Activated naive CD8-positive, alpha-beta T cell treated with anti-CD3 and anti-CD28 coated beads for 36 hours (primary cell): ENCODE results near the gene BLTP3B. TPM values are rescaled to one million over a fixed set of nuclear protein-coding genes. Genes with fewer than 3 reads are reported as not detected.

Experiments
- DNase-seq: peaks from one replicate; pipeline ENCODE4 v3.0.0; 2021
- H3K27ac Mint-ChIP-seq: one replicate; pipeline ENCODE4 v1.8.0; 2022; ENCODE audit warnings: mild to moderate bottlenecking, moderate library complexity, mixed read lengths
- H3K27me3 Mint-ChIP-seq: one replicate; pipeline ENCODE4 v1.8.0; 2022; ENCODE audit warnings: mild to moderate bottlenecking, mixed read lengths
- H3K36me3 Mint-ChIP-seq: one replicate; pipeline ENCODE4 v1.8.0; 2021; ENCODE audit warnings: mild to moderate bottlenecking, mixed read lengths
- H3K4me1 Mint-ChIP-seq: one replicate; pipeline ENCODE4 v1.8.0; 2021; ENCODE audit warnings: mixed read lengths
- H3K4me3 Mint-ChIP-seq: one replicate; pipeline ENCODE4 v1.8.0; 2022; ENCODE audit warnings: mild to moderate bottlenecking, moderate library complexity, mixed read lengths
- H3K9me3 Mint-ChIP-seq: one replicate; pipeline ENCODE4 v1.8.0; 2022; ENCODE audit warnings: mixed read lengths
- total RNA-seq, 2 experiments: library from RNA; stranded (reverse); gene quantifications; one replicate each; pipeline ENCODE4 v1.2.3, GENCODE V29; 2021

The BLTP3B gene
- total RNA-seq, 2 experiments from 2014 or later: 34.1 to 35.3 TPM

- Mint-ChIP-seq H3K4me3 (no peak overlapping the region), H3K27ac (no peak overlapping the region), H3K36me3 (peaks cover 11% of the 10 kb centered on the region)
Observed at GRCh38 chr12:100101000-100101399, 41.7 kb downstream of the BLTP3B start.

More at GRCh38 chr12:100101000-100101399, 41.7 kb downstream of the BLTP3B start:
- no peaks in the 10 kb centered on the region for H3K27me3 Mint-ChIP-seq
- no peaks in the 10 kb centered on the region for H3K4me1 Mint-ChIP-seq
- DNase-seq: no peak
- H3K9me3 Mint-ChIP-seq: no peaks in the 10 kb centered on the region

Other genes with a start within 250 kb of the BLTP3B start
- not detected for gene ANKS1B, start 157.9 kb downstream of the BLTP3B start, total RNA-seq
- 10 to 100 TPM; 27.1 to 27.9 TPM for gene ACTR6, start 57.9 kb upstream of the BLTP3B start, total RNA-seq
- gene DEPDC4, start 124.2 kb upstream of the BLTP3B start, total RNA-seq: 1 to 10 TPM; 2.4 to 2.8 TPM
- 10 to 100 TPM; 26.7 to 27.1 TPM for gene SCYL2, start 124.3 kb upstream of the BLTP3B start, total RNA-seq
- not detected for gene SLC17A8, start 214.2 kb upstream of the BLTP3B start, total RNA-seq